ENCODE data around the gene LRRC52.

DNA sequence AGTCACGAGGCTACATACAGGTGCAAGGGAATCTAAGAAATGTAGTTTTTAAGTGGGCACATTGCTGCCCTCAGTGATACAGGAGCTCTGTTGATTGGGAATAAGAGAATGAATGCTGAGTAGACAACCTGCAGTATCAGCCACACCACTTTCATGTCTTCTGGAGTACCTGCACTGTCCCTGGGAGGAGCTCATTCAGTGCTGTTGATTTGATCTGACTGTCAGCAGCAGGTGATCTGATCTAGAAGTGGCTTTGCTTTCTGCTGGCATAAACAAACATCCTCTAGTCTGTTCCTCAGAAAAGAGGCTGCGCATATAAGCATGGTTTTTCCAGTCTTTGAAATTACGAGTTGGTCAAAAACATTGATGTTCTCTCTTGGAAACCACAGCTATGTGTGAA is 35.5 kb upstream of the LRRC52 start:
- TF ChIP-seq, protein P1, sequence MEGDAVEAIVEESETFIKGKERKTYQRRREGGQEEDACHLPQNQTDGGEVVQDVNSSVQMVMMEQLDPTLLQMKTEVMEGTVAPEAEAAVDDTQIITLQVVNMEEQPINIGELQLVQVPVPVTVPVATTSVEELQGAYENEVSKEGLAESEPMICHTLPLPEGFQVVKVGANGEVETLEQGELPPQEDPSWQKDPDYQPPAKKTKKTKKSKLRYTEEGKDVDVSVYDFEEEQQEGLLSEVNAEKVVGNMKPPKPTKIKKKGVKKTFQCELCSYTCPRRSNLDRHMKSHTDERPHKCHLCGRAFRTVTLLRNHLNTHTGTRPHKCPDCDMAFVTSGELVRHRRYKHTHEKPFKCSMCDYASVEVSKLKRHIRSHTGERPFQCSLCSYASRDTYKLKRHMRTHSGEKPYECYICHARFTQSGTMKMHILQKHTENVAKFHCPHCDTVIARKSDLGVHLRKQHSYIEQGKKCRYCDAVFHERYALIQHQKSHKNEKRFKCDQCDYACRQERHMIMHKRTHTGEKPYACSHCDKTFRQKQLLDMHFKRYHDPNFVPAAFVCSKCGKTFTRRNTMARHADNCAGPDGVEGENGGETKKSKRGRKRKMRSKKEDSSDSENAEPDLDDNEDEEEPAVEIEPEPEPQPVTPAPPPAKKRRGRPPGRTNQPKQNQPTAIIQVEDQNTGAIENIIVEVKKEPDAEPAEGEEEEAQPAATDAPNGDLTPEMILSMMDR (IDR thresholded peaks at IDR 0.05) = no peak
- TF ChIP-seq POLR2AphosphoS5 (IDR thresholded peaks at IDR 0.05) = no peak
- TF ChIP-seq POLR2A (IDR thresholded peaks at IDR 0.05) = no peak
